Right renal cortex interstitium (tissue), 3 donors: Measurements from ENCODE around the gene SEC23B. TPM values are rescaled to one million over a fixed set of nuclear protein-coding genes. Genes with fewer than 3 reads are reported as not detected.
"Not testable (repeated sequence)": the region's sequence is repeated elsewhere in the genome, so short reads cannot be mapped to it uniquely, and the experiment has no call there.

Experiments
- DNase-seq, 3 donors: peaks; one replicate each; pipeline ENCODE4 v3.0.0-alpha.2; 2013; ENCODE audit warnings: low read depth in 3 of 3, low spot score in 2 of 3
- polyA plus RNA-seq, 3 donors: library from polyadenylated mRNA; unstranded; fragments of 120-200 nt; gene quantifications; one replicate each; pipeline ENCODE4 v1.2.1, GENCODE V29; 2013; ENCODE audit not compliant: insufficient read length in 3 of 3

Gene SEC23B
- polyA plus RNA-seq, 3 donors: 68.1 to 76.0 (median 75.9) TPM

GRCh38 chr20:18523066-18523465 lies 15.3 kb downstream of the SEC23B start:
- DNase-seq: no peak

- no peak for DNase-seq
Measured at GRCh38 chr20:18524646-18525045, 16.9 kb downstream of the SEC23B start.

GRCh38 chr20:18526761-18527160 lies 19.0 kb downstream of the SEC23B start:
- not testable (repeated sequence) for DNase-seq

- DNase-seq: no peak
Measured at GRCh38 chr20:18527339-18527738, 19.6 kb downstream of the SEC23B start.

GRCh38 chr20:18527836-18528235 lies 20.1 kb downstream of the SEC23B start:
- DNase-seq: no peak

GRCh38 chr20:18529041-18529440 lies 21.3 kb downstream of the SEC23B start:
- no peak for DNase-seq

GRCh38 chr20:18532626-18533025 lies 24.9 kb downstream of the SEC23B start:
- no peak for DNase-seq

- no peak for DNase-seq
Measured at GRCh38 chr20:18533491-18533890, 25.8 kb downstream of the SEC23B start.

GRCh38 chr20:18533978-18534644 lies 26.4 kb downstream of the SEC23B start:
- DNase-seq: no peak

- DNase-seq: no peak
Measured at GRCh38 chr20:18537651-18538050, 29.9 kb downstream of the SEC23B start.

- no peak for DNase-seq
Measured at GRCh38 chr20:18541741-18542140, 34.0 kb downstream of the SEC23B start.

- DNase-seq: no peak
Measured at GRCh38 chr20:18543216-18543615, 35.5 kb downstream of the SEC23B start.

- DNase-seq: no peak
Measured at GRCh38 chr20:18543932-18544331, 36.2 kb downstream of the SEC23B start.

GRCh38 chr20:18545566-18545965 lies 37.8 kb downstream of the SEC23B start:
- no peak for DNase-seq

GRCh38 chr20:18548465-18548864 lies 40.7 kb downstream of the SEC23B start:
- DNase-seq: no peak

GRCh38 chr20:18553746-18554145 lies 46.0 kb downstream of the SEC23B start:
- DNase-seq: no peak

- peak; percentile 76 to 88 (median 82) for DNase-seq
Measured at GRCh38 chr20:18566892-18567738, 59.4 kb downstream of the SEC23B start, which contains the start of gene SMIM26. TSS of gene SMIM26 (plus strand) at chr20:18567432. CDS start at chr20:18567479, 47 bp downstream.

GRCh38 chr20:18567739-18568091 lies 60.0 kb downstream of the SEC23B start:
- DNase-seq: peak in 1 of 3 donors; percentile 45

- DNase-seq: no peak
Measured at GRCh38 chr20:18571009-18571408, 63.3 kb downstream of the SEC23B start.

GRCh38 chr20:18571578-18571977 lies 63.8 kb downstream of the SEC23B start:
- DNase-seq: no peak

- no peak for DNase-seq
Measured at GRCh38 chr20:18577942-18578341, 70.2 kb downstream of the SEC23B start.

GRCh38 chr20:18578581-18578980 lies 70.8 kb downstream of the SEC23B start:
- no peak for DNase-seq
